Keratinocyte (primary cell): ENCODE data around the gene ELOVL7. TPM values are rescaled to one million over a fixed set of nuclear protein-coding genes. Genes with fewer than 3 reads are reported as not detected.

ENCODE experiments used
- DNase-seq: peaks from one replicate; pipeline ENCODE4 v3.0.0-alpha.2; 2011; ENCODE audit warnings: low read depth, missing footprints, low spot score
- FAIRE-seq: peaks from 2 replicates; lab custom pipeline; 2011; peaks lifted over from hg19 to GRCh38; lab: Jason Lieb, UNC
- H2AFZ ChIP-seq: 2 replicates; pipeline ENCODE4 v1.6.0; 2012; ENCODE audit warnings: low read length, control low read depth, inconsistent platforms; ENCODE audit not compliant: control insufficient read depth
- H3K27ac ChIP-seq: 2 replicates; pipeline ENCODE4 v1.5.1; 2011; ENCODE audit warnings: low read length; ENCODE audit not compliant: control insufficient read depth, insufficient read depth
- H3K27me3 ChIP-seq: 3 replicates; pipeline ENCODE4 v1.6.0; 2011; ENCODE audit warnings: low read length; ENCODE audit not compliant: control insufficient read depth, insufficient read depth; ENCODE audit errors: extremely low read depth
- H3K36me3 ChIP-seq, 2 experiments: 2 replicates in 1 of 2; 3 replicates in 1 of 2; pipeline ENCODE4 v1.5.1; 2011; ENCODE audit warnings: low read length in 2 of 2, mild to moderate bottlenecking in 1 of 2; ENCODE audit not compliant: control insufficient read depth in 2 of 2, insufficient read depth in 2 of 2; ENCODE audit errors: extremely low read depth in 1 of 2
- H3K4me1 ChIP-seq: 3 replicates; pipeline ENCODE4 v1.5.1; 2011; ENCODE audit warnings: low read length; ENCODE audit not compliant: control insufficient read depth, insufficient read depth; ENCODE audit errors: extremely low read depth
- H3K4me2 ChIP-seq: 3 replicates; pipeline ENCODE4 v1.6.0; 2011; ENCODE audit warnings: low read depth, low read length; ENCODE audit not compliant: control insufficient read depth, insufficient read depth; ENCODE audit errors: extremely low read depth
- H3K4me3 ChIP-seq, 3 experiments: fragments of 200-600 bp in 1 of 3; sonication (generic) in 1 of 3; 2 replicates in 2 of 3; 3 replicates in 1 of 3; pipeline ENCODE4 v1.5.1; 2011 to 2016; ENCODE audit warnings: low read length in 3 of 3, mild to moderate bottlenecking in 3 of 3, control low read depth in 2 of 3, inconsistent platforms in 1 of 3, low read depth in 1 of 3, mixed read lengths in 1 of 3, mixed run types in 1 of 3, moderate library complexity in 1 of 3; ENCODE audit not compliant: control insufficient read depth in 2 of 3, insufficient read depth in 2 of 3; ENCODE audit errors: extremely low read depth in 1 of 3
- H3K79me2 ChIP-seq: 2 replicates; pipeline ENCODE4 v1.6.0; 2012; ENCODE audit warnings: low read length; ENCODE audit not compliant: control insufficient read depth, insufficient read depth
- H3K9ac ChIP-seq: 3 replicates; pipeline ENCODE4 v1.6.0; 2011; ENCODE audit warnings: low read length; ENCODE audit not compliant: control insufficient read depth, insufficient read depth; ENCODE audit errors: extremely low read depth
- H3K9me1 ChIP-seq: 3 replicates; pipeline ENCODE4 v1.6.0; 2011; ENCODE audit warnings: low read length; ENCODE audit not compliant: control insufficient read depth, insufficient read depth; ENCODE audit errors: extremely low read depth
- H3K9me3 ChIP-seq: 2 replicates; pipeline ENCODE4 v1.5.1; 2012; ENCODE audit warnings: low read depth, low read length; ENCODE audit not compliant: control insufficient read depth
- H4K20me1 ChIP-seq: 3 replicates; pipeline ENCODE4 v1.6.0; 2011; ENCODE audit warnings: low read length; ENCODE audit not compliant: control insufficient read depth, insufficient read depth; ENCODE audit errors: extremely low read depth
- EZH2 ChIP-seq: IDR thresholded peaks from one replicate; pipeline ENCODE4 v1.6.1; 2012; ENCODE audit warnings: inconsistent platforms, mild to moderate bottlenecking, low read length, moderate library complexity
- dilution Hi-C: fragments of 300-500 bp; cut with MboI; formaldehyde crosslinking; loops from one replicate; pipeline ENCODE4 v1.7.0; 2020; ENCODE audit warnings: low sequenced_read_pairs; ENCODE audit not compliant: extremely low pct_ligation_motif_present
- polyA plus RNA-seq, 5 experiments: library from polyadenylated mRNA; depleted of rRNA in 3 of 5; stranded (reverse) in 3 of 5; stranded (forward) in 1 of 5; unstranded in 1 of 5; fragments of >200 nt; gene quantifications; 1 replicate in 1 of 5; 2 replicates in 3 of 5; 3 replicates in 1 of 5; pipeline versions ENCODE4 v1.2.1 to v1.2.3, GENCODE V29; 2011 to 2012; ENCODE audit warnings: missing spikeins in 2 of 5, low read depth in 1 of 5, low replicate concordance in 1 of 5
- TF ChIP-seq, protein P1 (sequence below), 3 experiments: IDR thresholded peaks in 1 of 3; conservative IDR thresholded peaks in 1 of 3; optimal IDR thresholded peaks in 1 of 3; 2 replicates in 2 of 3; 3 replicates in 1 of 3; pipeline versions ENCODE3 to v1.5.1; 2011; ENCODE audit warnings: low read length in 3 of 3, mild to moderate bottlenecking in 3 of 3, moderate library complexity in 2 of 3, control low read depth in 1 of 3, inconsistent platforms in 1 of 3; ENCODE audit not compliant: insufficient read depth in 2 of 3; ENCODE audit errors: extremely low read depth in 1 of 3

The ELOVL7 gene
- polyA plus RNA-seq, 1 donor (not counting 4 experiments of a cell fraction or from before 2014, with no cell fraction given): 12.0 TPM

DNA sequence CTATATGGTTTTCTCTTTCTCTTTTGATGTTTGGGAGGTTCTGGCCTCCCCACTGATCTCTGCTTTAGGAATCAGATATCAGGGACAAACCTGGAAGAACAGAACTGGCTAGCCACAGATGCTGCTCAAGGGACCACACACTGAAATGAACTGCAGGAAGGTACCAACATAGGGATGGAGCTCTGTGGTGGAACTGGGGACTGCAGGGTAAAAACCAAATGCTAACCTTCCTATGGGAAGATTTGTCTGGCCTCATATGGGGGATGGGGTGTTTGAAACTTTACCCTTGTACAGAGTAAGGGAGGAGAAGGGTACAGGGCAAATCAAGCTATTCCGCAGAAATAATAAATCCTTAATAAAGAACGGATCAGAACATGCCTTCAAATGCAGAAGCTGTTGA is 49.4 kb downstream of the ELOVL7 start:
- Histone ChIP-seq H3K27me3 (no peaks in the 10 kb centered on the region), H3K79me2 (no peaks in the 10 kb centered on the region), H3K9ac (no peak overlapping the region), H2AFZ (no peak overlapping the region), H3K9me3 (no peaks in the 10 kb centered on the region), H3K9me1 (no peaks in the 10 kb centered on the region), H3K27ac (no peak overlapping the region), H3K4me1 (no peaks in the 10 kb centered on the region), H3K4me3 (no peak overlapping the region), H4K20me1 (no peaks in the 10 kb centered on the region), H3K4me2 (no peak overlapping the region), H3K36me3 (peaks cover 0 to 4% of the 10 kb centered on the region in 2 experiments)
- no peak for TF ChIP-seq EZH2
- TF ChIP-seq, protein P1, sequence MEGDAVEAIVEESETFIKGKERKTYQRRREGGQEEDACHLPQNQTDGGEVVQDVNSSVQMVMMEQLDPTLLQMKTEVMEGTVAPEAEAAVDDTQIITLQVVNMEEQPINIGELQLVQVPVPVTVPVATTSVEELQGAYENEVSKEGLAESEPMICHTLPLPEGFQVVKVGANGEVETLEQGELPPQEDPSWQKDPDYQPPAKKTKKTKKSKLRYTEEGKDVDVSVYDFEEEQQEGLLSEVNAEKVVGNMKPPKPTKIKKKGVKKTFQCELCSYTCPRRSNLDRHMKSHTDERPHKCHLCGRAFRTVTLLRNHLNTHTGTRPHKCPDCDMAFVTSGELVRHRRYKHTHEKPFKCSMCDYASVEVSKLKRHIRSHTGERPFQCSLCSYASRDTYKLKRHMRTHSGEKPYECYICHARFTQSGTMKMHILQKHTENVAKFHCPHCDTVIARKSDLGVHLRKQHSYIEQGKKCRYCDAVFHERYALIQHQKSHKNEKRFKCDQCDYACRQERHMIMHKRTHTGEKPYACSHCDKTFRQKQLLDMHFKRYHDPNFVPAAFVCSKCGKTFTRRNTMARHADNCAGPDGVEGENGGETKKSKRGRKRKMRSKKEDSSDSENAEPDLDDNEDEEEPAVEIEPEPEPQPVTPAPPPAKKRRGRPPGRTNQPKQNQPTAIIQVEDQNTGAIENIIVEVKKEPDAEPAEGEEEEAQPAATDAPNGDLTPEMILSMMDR (optimal IDR thresholded peaks at IDR 0.05 in 1 of 3, IDR thresholded peaks at IDR 0.05 in 1 of 3, conservative IDR thresholded peaks at IDR 0.05 in 1 of 3; ENCODE audit: extremely low read depth in 1 of 3, insufficient read depth in 2 of 3, low read length in 3 of 3): no peak
- FAIRE-seq (no peak), DNase-seq (no peak)
- dilution Hi-C loops: no loop called here

DNA sequence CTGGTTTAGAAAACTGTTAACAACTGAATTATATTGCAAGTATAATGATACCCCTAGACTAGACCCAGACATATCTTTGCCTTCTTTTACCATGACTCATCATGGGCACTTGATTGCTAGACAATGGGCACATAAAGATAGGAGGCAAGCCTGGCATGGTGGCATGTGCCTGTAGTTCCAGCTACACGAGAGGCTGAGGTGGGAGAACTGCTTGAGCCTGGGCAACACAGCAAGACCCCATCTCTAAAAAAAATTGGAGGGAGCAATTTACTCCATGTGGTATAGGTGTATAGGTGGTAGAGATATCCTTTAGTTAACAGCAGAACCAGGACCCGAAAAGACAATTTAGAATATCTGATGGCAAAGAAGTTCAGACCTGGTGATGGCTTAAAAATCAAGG is 51.6 kb downstream of the ELOVL7 start:
- no peak for FAIRE-seq
- no peak overlapping the region for H3K27ac ChIP-seq

More for the DNA sequence above, 51.6 kb downstream of the ELOVL7 start:
- Histone ChIP-seq H3K4me1 (no peaks in the 10 kb centered on the region), H2AFZ (no peak overlapping the region), H3K4me2 (no peak overlapping the region), H4K20me1 (no peaks in the 10 kb centered on the region), H3K79me2 (no peaks in the 10 kb centered on the region), H3K9me1 (no peaks in the 10 kb centered on the region), H3K4me3 (no peak overlapping the region), H3K9ac (no peak overlapping the region), H3K36me3 (peaks cover 0 to 3% of the 10 kb centered on the region in 2 experiments), H3K9me3 (no peaks in the 10 kb centered on the region), H3K27me3 (no peaks in the 10 kb centered on the region)
- dilution Hi-C loops: no loop called here
- TF ChIP-seq, protein P1 (optimal IDR thresholded peaks at IDR 0.05 in 1 of 3, IDR thresholded peaks at IDR 0.05 in 1 of 3, conservative IDR thresholded peaks at IDR 0.05 in 1 of 3; ENCODE audit: extremely low read depth in 1 of 3, insufficient read depth in 2 of 3, low read length in 3 of 3): no peak
- TF ChIP-seq EZH2: no peak
- no peak for DNase-seq
